GM19438 (cell line): ENCODE data around the gene CNTLN.
"Not testable (repeated sequence)": the region's sequence is repeated elsewhere in the genome, so short reads cannot be mapped to it uniquely, and the experiment has no call there.

Experiments
- ATAC-seq: cut with Tn5 transposase; IDR thresholded peaks from one replicate; pipeline ENCODE4 v1.9.1; 2021; ENCODE audit warnings: low read depth; ENCODE audit not compliant: unreplicated experiment

The CNTLN gene

GRCh38 chr9:17488662-17489061 lies 353.8 kb downstream of the CNTLN start:
- no peak for ATAC-seq

GRCh38 chr9:17490110-17490509 lies 355.3 kb downstream of the CNTLN start:
- ATAC-seq = no peak

GRCh38 chr9:17491780-17492179 lies 356.9 kb downstream of the CNTLN start:
- ATAC-seq = no peak

GRCh38 chr9:17503196-17503595 lies 368.4 kb downstream of the CNTLN start:
- ATAC-seq = no peak

GRCh38 chr9:17509151-17509550 lies 374.3 kb downstream of the CNTLN start:
- ATAC-seq = no peak

GRCh38 chr9:17509701-17510100 lies 374.9 kb downstream of the CNTLN start:
- ATAC-seq = no peak

- ATAC-seq = no peak
Measured at GRCh38 chr9:17519761-17520160, 384.9 kb downstream of the CNTLN start.

- ATAC-seq = no peak
Measured at GRCh38 chr9:17520268-17521064, 385.6 kb downstream of the CNTLN start.

GRCh38 chr9:17521100-17521855 lies 386.4 kb downstream of the CNTLN start:
- ATAC-seq = no peak

- not testable (repeated sequence) for ATAC-seq
Measured at GRCh38 chr9:17526726-17527125, 391.9 kb downstream of the CNTLN start.

GRCh38 chr9:17528859-17529258 lies 394.0 kb downstream of the CNTLN start:
- no peak for ATAC-seq

- ATAC-seq = peak; percentile 86
Measured at GRCh38 chr9:17531642-17532254, 396.9 kb downstream of the CNTLN start.

- ATAC-seq = no peak
Measured at GRCh38 chr9:17532461-17532860, 397.6 kb downstream of the CNTLN start.

GRCh38 chr9:17535176-17535575 lies 400.3 kb downstream of the CNTLN start:
- no peak for ATAC-seq

GRCh38 chr9:17536027-17536426 lies 401.2 kb downstream of the CNTLN start:
- no peak for ATAC-seq

- no peak for ATAC-seq
Measured at GRCh38 chr9:17551023-17551422, 416.2 kb downstream of the CNTLN start.
